Measurements from ENCODE around the gene RNF31. TPM values are rescaled to one million over a fixed set of nuclear protein-coding genes. Genes with fewer than 3 reads are reported as not detected.

Gene RNF31
- total and polyA plus RNA-seq, 7 donors, result 43.3 to 81.5 (median 55.7) TPM

GRCh38 chr14:24106672-24107271 lies 40.5 kb upstream of the RNF31 start:
- ATAC-seq (no peak), DNase-seq (no peak)
- Histone ChIP-seq H3K4me1 (peaks cover 9% of the 10 kb centered on the region), H3K27me3 (ENCODE audit: insufficient read depth in 3 of 3, low read length in 2 of 3) (no peaks in the 10 kb centered on the region), H3K27ac (no peak overlapping the region), H3K9me3 (no peaks in the 10 kb centered on the region), H3K4me3 (no peak overlapping the region), H3K36me3 (ENCODE audit: insufficient read depth in 1 of 2, low read depth in 1 of 2) (peaks cover 0 to 3% of the 10 kb centered on the region in 2 donors)
- 87 to 93% (median 90%) methylated on average over 4 of the region's 4 CpGs for WGBS, 3 donors
- intact Hi-C loops (cut with DNase I), result loop anchor here in 1 of 2 donors (5.0 kb wide), 1 partner anchor 94 kb away; no protein-coding TSS in a partner anchor
- TF ChIP-seq CTCF (IDR thresholded peaks at IDR 0.05), result no peak

GRCh38 chr14:24108336-24108874 lies 38.9 kb upstream of the RNF31 start:
- no peak overlapping the region for H3K27ac ChIP-seq

GRCh38 chr14:24110060-24110459 lies 37.2 kb upstream of the RNF31 start:
- no peaks in the 10 kb centered on the region for H3K27me3 ChIP-seq (ENCODE audit: insufficient read depth in 3 of 3, low read length in 2 of 3)
- WGBS, 3 donors, result 80 to 85% (median 80%) methylated on average over 9 of the region's 9 CpGs
- no peak overlapping the region for H3K27ac ChIP-seq
- ATAC-seq (no peak), DNase-seq (no peak)
- no peak overlapping the region for H3K4me3 ChIP-seq
- H3K36me3 ChIP-seq (ENCODE audit: insufficient read depth in 1 of 2, low read depth in 1 of 2), result no peaks in the 10 kb centered on the region
- intact Hi-C loops (cut with DNase I), result loop anchor here (5.0 kb wide), 1 partner anchor 37 kb away; the partner anchor contains the start of genes PSME2 (in 2 of the 2) and RNF31 (in 2 of the 2)
- H3K9me3 ChIP-seq, result no peaks in the 10 kb centered on the region
- no peak for TF ChIP-seq CTCF (IDR thresholded peaks at IDR 0.05)
- peaks cover 9% of the 10 kb centered on the region for H3K4me1 ChIP-seq

More at GRCh38 chr14:24108336-24108874, 38.9 kb upstream of the RNF31 start:
- 45 to 47% (median 47%) methylated on average over 5 of the region's 5 CpGs for WGBS, 3 donors
- no peak for TF ChIP-seq CTCF (IDR thresholded peaks at IDR 0.05)
- intact Hi-C loops (cut with DNase I), result loop anchor here (1.0 to 5.0 kb wide), 4 partner anchors 14 to 96 kb away; partner anchors contain the start of genes IRF9 (in 1 of the 2) and PCK2 (in 1 of the 2)
- Histone ChIP-seq H3K36me3 (ENCODE audit: insufficient read depth in 1 of 2, low read depth in 1 of 2) (peaks cover 0 to under 1% of the 10 kb centered on the region in 2 donors), H3K9me3 (no peaks in the 10 kb centered on the region), H3K4me3 (no peak overlapping the region), H3K27me3 (ENCODE audit: insufficient read depth in 3 of 3, low read length in 2 of 3) (no peaks in the 10 kb centered on the region), H3K4me1 (peaks cover 9% of the 10 kb centered on the region)
- ATAC-seq (no peak), DNase-seq (no peak)

GRCh38 chr14:24110523-24110922 lies 36.8 kb upstream of the RNF31 start:
- WGBS, 3 donors, result 63 to 80% (median 71%) methylated on average over 1 of the region's 1 CpG
- H3K27me3 ChIP-seq (ENCODE audit: insufficient read depth in 3 of 3, low read length in 2 of 3), result no peaks in the 10 kb centered on the region
- H3K4me1 ChIP-seq, result peaks cover 10% of the 10 kb centered on the region
- no peak for TF ChIP-seq CTCF (IDR thresholded peaks at IDR 0.05)
- H3K27ac ChIP-seq, result no peak overlapping the region
- H3K36me3 ChIP-seq (ENCODE audit: insufficient read depth in 1 of 2, low read depth in 1 of 2), result no peaks in the 10 kb centered on the region
- DNase-seq (no peak), ATAC-seq (no peak)
- H3K4me3 ChIP-seq, result no peak overlapping the region
- intact Hi-C loops (cut with DNase I), result loop anchor here (5.0 kb wide), 1 partner anchor 37 kb away; the partner anchor contains the start of genes PSME2 (in 2 of the 2) and RNF31 (in 2 of the 2)
- no peaks in the 10 kb centered on the region for H3K9me3 ChIP-seq
